ENCODE results near the gene C19orf44.

The C19orf44 gene

GRCh38 chr19:16561382-16561781 is 65.2 kb downstream of the C19orf44 start:
- H3K4me3 ChIP-seq (ENCODE audit: low read depth, low read length): no peak overlapping the region
- DNase-seq (ENCODE audit: low read depth): no peak
- no peak for TF ChIP-seq POLR2A (IDR thresholded peaks at IDR 0.05; ENCODE audit: extremely low read depth, insufficient read length)
- no peak for TF ChIP-seq CTCF (IDR thresholded peaks at IDR 0.05; ENCODE audit: low read depth, low read length)
- no peak for TF ChIP-seq MYC (IDR thresholded peaks at IDR 0.05; ENCODE audit: low read depth, low read length)
- no peak for TF ChIP-seq MAX (IDR thresholded peaks at IDR 0.05; ENCODE audit: low read depth, low read length)

- no peak overlapping the region for H3K4me3 ChIP-seq (ENCODE audit: low read depth, low read length)
- no peak for DNase-seq (ENCODE audit: low read depth)
- TF ChIP-seq CTCF (IDR thresholded peaks at IDR 0.05; ENCODE audit: low read depth, low read length) (no peak), MYC (IDR thresholded peaks at IDR 0.05; ENCODE audit: low read depth, low read length) (no peak), MAX (IDR thresholded peaks at IDR 0.05; ENCODE audit: low read depth, low read length) (no peak), POLR2A (IDR thresholded peaks at IDR 0.05; ENCODE audit: extremely low read depth, insufficient read length) (no peak)
Observed at GRCh38 chr19:16562608-16563025, 66.4 kb downstream of the C19orf44 start.

- no peak for TF ChIP-seq MAX (IDR thresholded peaks at IDR 0.05; ENCODE audit: low read depth, low read length)
- no peak for TF ChIP-seq POLR2A (IDR thresholded peaks at IDR 0.05; ENCODE audit: extremely low read depth, insufficient read length)
- no peak for TF ChIP-seq CTCF (IDR thresholded peaks at IDR 0.05; ENCODE audit: low read depth, low read length)
- no peak for TF ChIP-seq MYC (IDR thresholded peaks at IDR 0.05; ENCODE audit: low read depth, low read length)
- no peak overlapping the region for H3K4me3 ChIP-seq (ENCODE audit: low read depth, low read length)
- DNase-seq (ENCODE audit: low read depth): no peak
Observed at GRCh38 chr19:16564842-16565241, 68.6 kb downstream of the C19orf44 start.

- no peak overlapping the region for H3K4me3 ChIP-seq (ENCODE audit: low read depth, low read length)
- TF ChIP-seq CTCF (IDR thresholded peaks at IDR 0.05; ENCODE audit: low read depth, low read length) (no peak), MYC (IDR thresholded peaks at IDR 0.05; ENCODE audit: low read depth, low read length) (no peak), POLR2A (IDR thresholded peaks at IDR 0.05; ENCODE audit: extremely low read depth, insufficient read length) (no peak), MAX (IDR thresholded peaks at IDR 0.05; ENCODE audit: low read depth, low read length) (no peak)
- DNase-seq (ENCODE audit: low read depth): no peak
Observed at GRCh38 chr19:16566161-16566560, 70.0 kb downstream of the C19orf44 start.

GRCh38 chr19:16566702-16567101 is 70.5 kb downstream of the C19orf44 start:
- TF ChIP-seq POLR2A (IDR thresholded peaks at IDR 0.05; ENCODE audit: extremely low read depth, insufficient read length): no peak
- no peak for TF ChIP-seq CTCF (IDR thresholded peaks at IDR 0.05; ENCODE audit: low read depth, low read length)
- no peak for TF ChIP-seq MYC (IDR thresholded peaks at IDR 0.05; ENCODE audit: low read depth, low read length)
- no peak for TF ChIP-seq MAX (IDR thresholded peaks at IDR 0.05; ENCODE audit: low read depth, low read length)
- DNase-seq (ENCODE audit: low read depth): no peak
- no peak overlapping the region for H3K4me3 ChIP-seq (ENCODE audit: low read depth, low read length)
